H9 (cell line): ENCODE results near the gene CFAP77. TPM values are rescaled to one million over a fixed set of nuclear protein-coding genes. Genes with fewer than 3 reads are reported as not detected.

ENCODE experiments used
- DNase-seq: peaks from one replicate; pipeline ENCODE4 v3.0.0-alpha.2; 2017
- H2AFZ ChIP-seq: one replicate; pipeline ENCODE4 v1.6.1; 2013; ENCODE audit warnings: mild to moderate bottlenecking, low read length, control low read depth, moderate library complexity
- H2AK5ac ChIP-seq: 2 replicates; pipeline ENCODE4 v1.6.1; 2013; ENCODE audit warnings: low read length, control low read depth, mixed read lengths; ENCODE audit not compliant: insufficient read length
- H2BK120ac ChIP-seq: one replicate; pipeline ENCODE4 v1.6.1; 2013; ENCODE audit warnings: low read depth, mild to moderate bottlenecking, low read length, control low read depth, inconsistent platforms; ENCODE audit not compliant: poor library complexity, severe bottlenecking
- H2BK12ac ChIP-seq: 2 replicates; pipeline ENCODE4 v1.6.1; 2013; ENCODE audit warnings: low read length, control low read depth, mixed read lengths, low read depth; ENCODE audit not compliant: insufficient read length
- H2BK15ac ChIP-seq: 2 replicates; pipeline ENCODE4 v1.6.1; 2013; ENCODE audit warnings: low read depth, low read length, control low read depth
- H2BK20ac ChIP-seq: one replicate; pipeline ENCODE4 v1.6.1; 2013; ENCODE audit warnings: low read depth, mild to moderate bottlenecking, low read length, control low read depth, inconsistent platforms; ENCODE audit not compliant: poor library complexity, severe bottlenecking
- H2BK5ac ChIP-seq: 2 replicates; pipeline ENCODE4 v1.6.1; 2013; ENCODE audit warnings: low read length, control low read depth, mixed read lengths; ENCODE audit not compliant: insufficient read length
- H3K14ac ChIP-seq: 2 replicates; pipeline ENCODE4 v1.6.1; 2013; ENCODE audit warnings: low read length, control low read depth; ENCODE audit not compliant: insufficient read depth
- H3K18ac ChIP-seq: 2 replicates; pipeline ENCODE4 v1.6.1; 2013; ENCODE audit warnings: low read depth, mild to moderate bottlenecking, mixed read lengths, low read length, control low read depth; ENCODE audit not compliant: insufficient read length
- H3K23ac ChIP-seq: 2 replicates; pipeline ENCODE4 v1.6.1; 2013; ENCODE audit warnings: low read length, control low read depth, mixed read lengths, low read depth; ENCODE audit not compliant: insufficient read length
- H3K23me2 ChIP-seq: 2 replicates; pipeline ENCODE4 v1.6.1; 2013; ENCODE audit warnings: low read depth, mild to moderate bottlenecking, mixed read lengths, low read length, control low read depth; ENCODE audit not compliant: insufficient read length, poor library complexity, severe bottlenecking
- H3K27ac ChIP-seq: 2 replicates; pipeline ENCODE4 v1.5.1; 2013; ENCODE audit warnings: low read length, control low read depth, mixed read lengths, low read depth; ENCODE audit not compliant: insufficient read length
- H3K27me3 ChIP-seq: 2 replicates; pipeline ENCODE4 v1.6.1; 2013; ENCODE audit warnings: low read length, control low read depth, inconsistent platforms; ENCODE audit not compliant: insufficient read depth
- H3K4ac ChIP-seq: 2 replicates; pipeline ENCODE4 v1.6.1; 2013; ENCODE audit warnings: low read depth, mild to moderate bottlenecking, control low read depth, inconsistent platforms, low read length, moderate library complexity
- H3K4me1 ChIP-seq: 2 replicates; pipeline ENCODE4 v1.6.1; 2013; ENCODE audit warnings: low read length, control low read depth, inconsistent platforms; ENCODE audit not compliant: insufficient read depth
- H3K4me2 ChIP-seq: 2 replicates; pipeline ENCODE4 v1.6.1; 2013; ENCODE audit warnings: low read length, control low read depth, mixed read lengths; ENCODE audit not compliant: insufficient read length, insufficient read depth
- H3K56ac ChIP-seq: 2 replicates; pipeline ENCODE4 v1.6.1; 2013; ENCODE audit warnings: low read depth, mild to moderate bottlenecking, mixed read lengths, low read length, control low read depth; ENCODE audit not compliant: insufficient read length
- H3K79me1 ChIP-seq: 2 replicates; pipeline ENCODE4 v1.6.1; 2013; ENCODE audit warnings: low read depth, mild to moderate bottlenecking, moderate library complexity, low read length, control low read depth, inconsistent platforms; ENCODE audit not compliant: insufficient read depth, poor library complexity, severe bottlenecking
- H3K79me2 ChIP-seq: 2 replicates; pipeline ENCODE4 v1.6.1; 2013; ENCODE audit warnings: low read length, control low read depth, inconsistent platforms; ENCODE audit not compliant: insufficient read depth
- H3K9ac ChIP-seq: 2 replicates; pipeline ENCODE4 v1.6.1; 2013; ENCODE audit warnings: low read length, control low read depth, mixed read lengths; ENCODE audit not compliant: insufficient read length; ENCODE audit errors: extremely low read depth
- H3K9me3 ChIP-seq: one replicate; pipeline ENCODE4 v1.6.1; 2013; ENCODE audit warnings: low read depth, low read length, inconsistent platforms; ENCODE audit not compliant: control insufficient read depth
- H3T11ph ChIP-seq: one replicate; pipeline ENCODE4 v1.6.1; 2013; ENCODE audit warnings: mild to moderate bottlenecking, low read length, control low read depth, inconsistent platforms
- H4K20me1 ChIP-seq: one replicate; pipeline ENCODE4 v1.6.1; 2013; ENCODE audit not compliant: control insufficient read depth, insufficient read length, insufficient read depth
- H4K5ac ChIP-seq: 2 replicates; pipeline ENCODE4 v1.6.1; 2013; ENCODE audit warnings: low read depth, mild to moderate bottlenecking, mixed read lengths, low read length, control low read depth; ENCODE audit not compliant: insufficient read length
- H4K8ac ChIP-seq: replicated peaks from 2 replicates; pipeline ENCODE4 v1.6.1; 2013; ENCODE audit warnings: low read length, control low read depth, mixed read lengths, low read depth; ENCODE audit not compliant: insufficient read length
- H4K91ac ChIP-seq: 2 replicates; pipeline ENCODE4 v1.6.1; 2013; ENCODE audit warnings: low read depth, mild to moderate bottlenecking, moderate library complexity, mixed read lengths, low read length, control low read depth; ENCODE audit not compliant: insufficient read length
- H3K27ac Mint-ChIP-seq, 3 experiments: 2 replicates in 2 of 3; 3 replicates in 1 of 3; pipeline ENCODE4 v1.8.0; 2020 to 2021; ENCODE audit warnings: mixed read lengths in 3 of 3, mild to moderate bottlenecking in 1 of 3, moderate library complexity in 1 of 3
- H3K27me3 Mint-ChIP-seq: 2 replicates; pipeline ENCODE4 v1.8.0; 2021; ENCODE audit warnings: low read depth, mild to moderate bottlenecking, moderate library complexity, mixed read lengths
- H3K36me3 Mint-ChIP-seq, 3 experiments: 2 replicates in 2 of 3; 3 replicates in 1 of 3; pipeline ENCODE4 v1.8.0; 2020 to 2021; ENCODE audit warnings: low read depth in 3 of 3, mixed read lengths in 3 of 3; ENCODE audit not compliant: insufficient read depth in 1 of 3
- H3K4me1 Mint-ChIP-seq, 2 experiments: 2 replicates each; pipeline ENCODE4 v1.8.0; 2020; ENCODE audit warnings: mixed read lengths in 2 of 2
- H3K4me3 Mint-ChIP-seq, 2 experiments: 2 replicates in 1 of 2; 3 replicates in 1 of 2; pipeline ENCODE4 v1.8.0; 2020 to 2021; ENCODE audit warnings: mild to moderate bottlenecking in 2 of 2, mixed read lengths in 2 of 2, moderate library complexity in 1 of 2
- H3K9me3 Mint-ChIP-seq, 2 experiments: 2 replicates in 1 of 2; 3 replicates in 1 of 2; pipeline ENCODE4 v1.8.0; 2020; ENCODE audit warnings: mild to moderate bottlenecking in 2 of 2, mixed read lengths in 2 of 2, moderate library complexity in 1 of 2
- WGBS: extraction: QIAGEN DNeasy Blood & Tissue Kit; methylation state at CpG from one replicate; pipeline ENCODE4 v1.1.7; 2013; ENCODE audit warnings: missing lambda C conversion rate, low lambda C conversion rate, mixed read lengths; ENCODE audit not compliant: insufficient read length; ENCODE audit errors: extremely low coverage; 5-methylcytosine and 5-hydroxymethylcytosine counted together
- total RNA-seq: library from RNA; stranded (reverse); gene quantifications from 2 replicates; pipeline ENCODE4 v1.2.1, GENCODE V29; 2021
- TF ChIP-seq, protein P1 (sequence below): fragments of 200-600 bp; sonication (generic); conservative IDR thresholded peaks from 3 replicates; pipeline ENCODE4 v1.8.0; 2021; ENCODE audit warnings: antibody characterized with exemption, mild to moderate bottlenecking

CFAP77 gene
- total RNA-seq, 1 experiment from 2014 or later = 0.72 TPM

DNA sequence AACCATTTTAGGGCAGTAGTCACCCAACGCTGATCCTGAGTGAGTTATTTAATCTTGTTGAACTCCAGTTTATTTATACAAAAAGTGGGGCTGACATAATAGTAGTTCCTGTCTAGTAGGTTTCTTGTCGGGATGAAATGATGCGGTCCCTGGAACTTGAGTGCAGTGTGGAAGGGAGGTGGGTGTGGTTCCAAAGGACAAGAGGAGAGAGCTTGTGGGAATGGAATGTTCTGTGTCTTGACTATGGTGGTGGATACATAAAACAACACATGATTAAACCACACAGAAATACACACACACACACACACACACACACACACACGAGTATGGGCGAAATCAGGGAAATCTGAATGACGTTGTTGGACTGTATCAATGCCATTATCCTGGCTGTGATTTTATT lies 106.3 kb downstream of the CFAP77 start:
- Histone ChIP-seq H3K27me3 (no peaks in the 10 kb centered on the region), H3K4me2 (no peak overlapping the region), H3K4me1 (no peaks in the 10 kb centered on the region), H3K23me2 (no peaks in the 10 kb centered on the region), H3K4ac (no peak overlapping the region), H2AFZ (no peak overlapping the region), H3K27ac (no peak overlapping the region), H2BK120ac (no peak overlapping the region), H2BK5ac (no peak overlapping the region), H3K9me3 (no peaks in the 10 kb centered on the region), H3K56ac (no peak overlapping the region), H4K8ac (no peak overlapping the region), H3K18ac (no peak overlapping the region), H2BK20ac (no peak overlapping the region), H4K91ac (no peak overlapping the region), H2AK5ac (no peak overlapping the region), H3T11ph (no peak overlapping the region), H3K79me2 (no peaks in the 10 kb centered on the region), H3K79me1 (no peaks in the 10 kb centered on the region), H4K5ac (no peak overlapping the region), H2BK12ac (no peak overlapping the region), H3K9ac (no peak overlapping the region), H3K23ac (no peak overlapping the region), H3K14ac (no peak overlapping the region), H4K20me1 (no peaks in the 10 kb centered on the region), H2BK15ac (no peak overlapping the region)
- Mint-ChIP-seq H3K4me1 (peaks cover 0 to 4% of the 10 kb centered on the region in 2 experiments; a peak in 1 of 4 replicates), H3K27ac (no peak overlapping the region), H3K27me3 (peaks cover 10% of the 10 kb centered on the region), H3K36me3 (no peaks in the 10 kb centered on the region; a peak in 1 of 7 replicates), H3K9me3 (no peaks in the 10 kb centered on the region), H3K4me3 (no peak overlapping the region)
- no peak for DNase-seq
- TF ChIP-seq, protein P1, sequence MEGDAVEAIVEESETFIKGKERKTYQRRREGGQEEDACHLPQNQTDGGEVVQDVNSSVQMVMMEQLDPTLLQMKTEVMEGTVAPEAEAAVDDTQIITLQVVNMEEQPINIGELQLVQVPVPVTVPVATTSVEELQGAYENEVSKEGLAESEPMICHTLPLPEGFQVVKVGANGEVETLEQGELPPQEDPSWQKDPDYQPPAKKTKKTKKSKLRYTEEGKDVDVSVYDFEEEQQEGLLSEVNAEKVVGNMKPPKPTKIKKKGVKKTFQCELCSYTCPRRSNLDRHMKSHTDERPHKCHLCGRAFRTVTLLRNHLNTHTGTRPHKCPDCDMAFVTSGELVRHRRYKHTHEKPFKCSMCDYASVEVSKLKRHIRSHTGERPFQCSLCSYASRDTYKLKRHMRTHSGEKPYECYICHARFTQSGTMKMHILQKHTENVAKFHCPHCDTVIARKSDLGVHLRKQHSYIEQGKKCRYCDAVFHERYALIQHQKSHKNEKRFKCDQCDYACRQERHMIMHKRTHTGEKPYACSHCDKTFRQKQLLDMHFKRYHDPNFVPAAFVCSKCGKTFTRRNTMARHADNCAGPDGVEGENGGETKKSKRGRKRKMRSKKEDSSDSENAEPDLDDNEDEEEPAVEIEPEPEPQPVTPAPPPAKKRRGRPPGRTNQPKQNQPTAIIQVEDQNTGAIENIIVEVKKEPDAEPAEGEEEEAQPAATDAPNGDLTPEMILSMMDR = no peak
- no CpG with 5 or more reads among the region's 6 CpGs for WGBS
